ENCODE results near the gene SLC2A8.

The SLC2A8 gene

GRCh38 chr9:127418037-127418471 lies 21.1 kb downstream of the SLC2A8 start:
- no peak overlapping the region for H3K4me3 ChIP-seq (ENCODE audit: low read depth, low read length)
- peak; percentile 44; the same call in 1 of the 2 replicates for TF ChIP-seq CTCF (IDR thresholded peaks at IDR 0.05; ENCODE audit: borderline replicate concordance, insufficient read depth, low read depth, low read length)

GRCh38 chr9:127419348-127419747 lies 22.4 kb downstream of the SLC2A8 start:
- H3K4me3 ChIP-seq (ENCODE audit: low read depth, low read length): no peak overlapping the region
- TF ChIP-seq CTCF (IDR thresholded peaks at IDR 0.05; ENCODE audit: borderline replicate concordance, insufficient read depth, low read depth, low read length): no peak

- H3K4me3 ChIP-seq (ENCODE audit: low read depth, low read length): no peak overlapping the region
- no peak for TF ChIP-seq CTCF (IDR thresholded peaks at IDR 0.05; ENCODE audit: borderline replicate concordance, insufficient read depth, low read depth, low read length)
These were observed 24.1 kb downstream of the SLC2A8 start for GRCh38 chr9:127421057-127421456.

GRCh38 chr9:127422133-127422782 lies 25.3 kb downstream of the SLC2A8 start:
- TF ChIP-seq CTCF (IDR thresholded peaks at IDR 0.05; ENCODE audit: borderline replicate concordance, insufficient read depth, low read depth, low read length): no peak
- no peak overlapping the region for H3K4me3 ChIP-seq (ENCODE audit: low read depth, low read length)

GRCh38 chr9:127422787-127423186 lies 25.8 kb downstream of the SLC2A8 start:
- no peak for TF ChIP-seq CTCF (IDR thresholded peaks at IDR 0.05; ENCODE audit: borderline replicate concordance, insufficient read depth, low read depth, low read length)
- H3K4me3 ChIP-seq (ENCODE audit: low read depth, low read length): peak overlapping the region; percentile 97

- peak overlapping the region; percentile 97 for H3K4me3 ChIP-seq (ENCODE audit: low read depth, low read length)
- TF ChIP-seq CTCF (IDR thresholded peaks at IDR 0.05; ENCODE audit: borderline replicate concordance, insufficient read depth, low read depth, low read length): no peak
These were observed 26.5 kb downstream of the SLC2A8 start for GRCh38 chr9:127423476-127423933.

Data from GM12875 (cell line).